Measurements from ENCODE around the gene UGGT1.
A peak's percentile ranks its signal among the peaks of the same experiment; 100 is the strongest.

The UGGT1 gene

GRCh38 chr2:128214866-128215460, 124.0 kb downstream of the UGGT1 start:
- Histone ChIP-seq H3K23ac (ENCODE audit: low read length) (no peak overlapping the region), H3K14ac (ENCODE audit: low read length) (no peak overlapping the region), H4K91ac (ENCODE audit: low read depth, low read length) (no peak overlapping the region), H4K12ac (ENCODE audit: low read depth, low read length) (no peak overlapping the region), H3K79me1 (ENCODE audit: low read length) (no peaks in the 10 kb centered on the region), H2BK120ac (ENCODE audit: insufficient read depth, low read length, poor library complexity) (no peak overlapping the region), H3K27ac (ENCODE audit: low read depth, low read length) (no peak overlapping the region), H3K18ac (ENCODE audit: low read length) (no peak overlapping the region), H3K4ac (ENCODE audit: low read depth, low read length) (no peak overlapping the region), H3K4me2 (ENCODE audit: low read length) (no peak overlapping the region), H3K79me2 (ENCODE audit: control insufficient read depth, insufficient read depth, low read length, poor library complexity) (no peaks in the 10 kb centered on the region), H3K27me3 (ENCODE audit: insufficient read depth, low read length) (no peaks in the 10 kb centered on the region), H3K4me1 (ENCODE audit: control insufficient read depth in 1 of 2, insufficient read depth in 2 of 2, low read length in 2 of 2) (no peaks in the 10 kb centered on the region), H4K8ac (ENCODE audit: low read depth, low read length) (no peak overlapping the region), H3K9me3 (ENCODE audit: insufficient read depth, low read depth, low read length) (peaks cover 6% of the 10 kb centered on the region), H3K36me3 (ENCODE audit: control insufficient read depth in 1 of 2, insufficient read depth in 2 of 2, low read length in 2 of 2) (no peaks in the 10 kb centered on the region), H3K9ac (ENCODE audit: low read length) (no peak overlapping the region), H2BK5ac (ENCODE audit: low read depth, low read length, poor library complexity) (no peak overlapping the region), H2AFZ (ENCODE audit: insufficient read depth, low read length, poor library complexity) (no peak overlapping the region), H3K4me3 (ENCODE audit: low read depth, low read length) (no peak overlapping the region), H2AK5ac (ENCODE audit: low read length) (no peak overlapping the region), H2BK12ac (ENCODE audit: low read length) (no peak overlapping the region)
- no CpG with 5 or more reads among the region's 14 CpGs for WGBS (ENCODE audit: extremely low coverage, insufficient coverage, insufficient read length)
- DNase-seq, result no peak

DNA sequence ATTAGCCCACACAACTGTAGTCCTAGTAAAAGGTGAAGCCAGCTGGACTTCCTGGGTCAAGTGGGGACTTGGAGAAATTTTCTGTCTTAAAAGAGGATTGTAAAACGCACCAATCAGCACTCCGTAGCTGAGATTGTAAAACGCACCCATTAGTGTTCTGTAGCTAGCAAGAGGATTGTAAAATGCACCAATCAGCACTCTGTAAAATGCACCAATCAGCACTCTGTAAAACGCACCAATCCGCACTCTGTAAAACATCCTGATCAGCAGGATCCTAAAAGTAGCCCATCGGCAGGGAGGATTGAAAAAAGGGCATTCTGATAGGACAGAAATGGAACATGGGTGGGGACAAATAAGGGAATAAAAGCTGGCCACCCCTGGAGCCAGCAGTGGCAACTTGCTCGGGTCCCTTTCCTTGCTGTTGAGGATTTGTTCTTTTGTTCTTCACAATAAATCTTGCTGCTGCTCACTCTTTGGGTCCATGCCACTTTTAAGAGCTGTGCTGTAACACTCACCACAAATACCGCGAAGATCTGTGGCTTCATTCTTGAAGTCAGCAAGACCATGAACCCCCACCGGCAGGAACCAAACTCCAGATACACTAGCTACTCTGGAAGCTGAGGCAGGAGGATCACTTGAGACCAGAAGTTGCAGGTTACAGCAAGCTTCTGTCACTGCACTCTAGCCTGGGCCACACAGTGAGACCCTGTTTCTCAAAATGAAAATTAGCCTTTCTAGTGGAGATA, 125.1 kb downstream of the UGGT1 start:
- Histone ChIP-seq H4K12ac (ENCODE audit: low read depth, low read length) (no peak overlapping the region), H3K9me3 (ENCODE audit: insufficient read depth, low read depth, low read length) (peaks cover 4% of the 10 kb centered on the region), H2BK12ac (ENCODE audit: low read length) (no peak overlapping the region), H3K4ac (ENCODE audit: low read depth, low read length) (no peak overlapping the region), H4K8ac (ENCODE audit: low read depth, low read length) (no peak overlapping the region), H3K27ac (ENCODE audit: low read depth, low read length) (no peak overlapping the region), H2AFZ (ENCODE audit: insufficient read depth, low read length, poor library complexity) (no peak overlapping the region), H2AK5ac (ENCODE audit: low read length) (no peak overlapping the region), H3K9ac (ENCODE audit: low read length) (no peak overlapping the region), H2BK120ac (ENCODE audit: insufficient read depth, low read length, poor library complexity) (no peak overlapping the region), H3K27me3 (ENCODE audit: insufficient read depth, low read length) (no peaks in the 10 kb centered on the region), H3K4me2 (ENCODE audit: low read length) (no peak overlapping the region), H3K4me1 (ENCODE audit: control insufficient read depth in 1 of 2, insufficient read depth in 2 of 2, low read length in 2 of 2) (no peaks in the 10 kb centered on the region), H3K79me2 (ENCODE audit: control insufficient read depth, insufficient read depth, low read length, poor library complexity) (no peaks in the 10 kb centered on the region), H3K4me3 (ENCODE audit: low read depth, low read length) (no peak overlapping the region), H3K36me3 (ENCODE audit: control insufficient read depth in 1 of 2, insufficient read depth in 2 of 2, low read length in 2 of 2) (no peaks in the 10 kb centered on the region), H2BK5ac (ENCODE audit: low read depth, low read length, poor library complexity) (no peak overlapping the region), H3K23ac (ENCODE audit: low read length) (no peak overlapping the region), H3K14ac (ENCODE audit: low read length) (no peak overlapping the region), H4K91ac (ENCODE audit: low read depth, low read length) (no peak overlapping the region), H3K18ac (ENCODE audit: low read length) (no peak overlapping the region), H3K79me1 (ENCODE audit: low read length) (no peaks in the 10 kb centered on the region)
- DNase-seq, result no peak
- no CpG with 5 or more reads among the region's 10 CpGs for WGBS (ENCODE audit: extremely low coverage, insufficient coverage, insufficient read length)

GRCh38 chr2:128217671-128218070, 126.7 kb downstream of the UGGT1 start:
- Histone ChIP-seq H3K4me2 (ENCODE audit: low read length) (no peak overlapping the region), H3K4me3 (ENCODE audit: low read depth, low read length) (no peak overlapping the region), H2AFZ (ENCODE audit: insufficient read depth, low read length, poor library complexity) (no peak overlapping the region), H4K91ac (ENCODE audit: low read depth, low read length) (no peak overlapping the region), H3K36me3 (ENCODE audit: control insufficient read depth in 1 of 2, insufficient read depth in 2 of 2, low read length in 2 of 2) (no peaks in the 10 kb centered on the region), H2BK5ac (ENCODE audit: low read depth, low read length, poor library complexity) (no peak overlapping the region), H4K8ac (ENCODE audit: low read depth, low read length) (no peak overlapping the region), H2AK5ac (ENCODE audit: low read length) (no peak overlapping the region), H3K27ac (ENCODE audit: low read depth, low read length) (no peak overlapping the region), H3K4ac (ENCODE audit: low read depth, low read length) (no peak overlapping the region), H2BK120ac (ENCODE audit: insufficient read depth, low read length, poor library complexity) (no peak overlapping the region), H3K79me1 (ENCODE audit: low read length) (no peaks in the 10 kb centered on the region), H2BK12ac (ENCODE audit: low read length) (no peak overlapping the region), H3K9me3 (ENCODE audit: insufficient read depth, low read depth, low read length) (no peaks in the 10 kb centered on the region), H3K9ac (ENCODE audit: low read length) (no peak overlapping the region), H3K14ac (ENCODE audit: low read length) (no peak overlapping the region), H3K79me2 (ENCODE audit: control insufficient read depth, insufficient read depth, low read length, poor library complexity) (no peaks in the 10 kb centered on the region), H4K12ac (ENCODE audit: low read depth, low read length) (no peak overlapping the region), H3K18ac (ENCODE audit: low read length) (no peak overlapping the region), H3K27me3 (ENCODE audit: insufficient read depth, low read length) (no peaks in the 10 kb centered on the region), H3K4me1 (ENCODE audit: control insufficient read depth in 1 of 2, insufficient read depth in 2 of 2, low read length in 2 of 2) (no peaks in the 10 kb centered on the region), H3K23ac (ENCODE audit: low read length) (no peak overlapping the region)
- WGBS (ENCODE audit: extremely low coverage, insufficient coverage, insufficient read length), result no CpG with 5 or more reads among the region's 4 CpGs
- no peak for DNase-seq

DNA sequence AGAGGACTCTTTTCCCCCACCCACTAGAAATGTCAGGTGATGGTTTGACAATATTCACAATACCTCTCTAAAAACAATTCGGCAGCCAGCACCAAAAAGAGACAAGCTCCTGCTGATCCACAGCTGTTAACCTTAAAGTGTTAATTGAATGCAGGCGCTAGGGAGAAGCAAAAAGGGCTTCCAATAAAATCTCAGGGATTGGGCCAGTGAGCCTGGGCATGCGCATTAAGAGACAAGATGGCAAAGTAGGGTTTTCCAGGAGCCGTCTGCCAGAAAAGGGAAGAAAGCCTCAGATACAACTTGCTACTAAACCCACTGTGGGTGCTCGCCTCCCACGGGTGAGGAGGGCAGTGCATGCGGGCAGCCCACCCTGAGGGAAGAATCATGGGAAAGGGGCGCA, 128.9 kb downstream of the UGGT1 start:
- peak in 1 of 2 donors; percentile 25 for DNase-seq
- Histone ChIP-seq H3K4me2 (ENCODE audit: low read length) (no peak overlapping the region), H3K79me2 (ENCODE audit: control insufficient read depth, insufficient read depth, low read length, poor library complexity) (no peaks in the 10 kb centered on the region), H2BK120ac (ENCODE audit: insufficient read depth, low read length, poor library complexity) (no peak overlapping the region), H4K12ac (ENCODE audit: low read depth, low read length) (no peak overlapping the region), H3K27ac (ENCODE audit: low read depth, low read length) (no peak overlapping the region), H3K4me3 (ENCODE audit: low read depth, low read length) (no peak overlapping the region), H3K79me1 (ENCODE audit: low read length) (no peaks in the 10 kb centered on the region), H3K9me3 (ENCODE audit: insufficient read depth, low read depth, low read length) (no peaks in the 10 kb centered on the region), H3K9ac (ENCODE audit: low read length) (no peak overlapping the region), H4K91ac (ENCODE audit: low read depth, low read length) (no peak overlapping the region), H3K14ac (ENCODE audit: low read length) (no peak overlapping the region), H3K36me3 (ENCODE audit: control insufficient read depth in 1 of 2, insufficient read depth in 2 of 2, low read length in 2 of 2) (no peaks in the 10 kb centered on the region), H3K18ac (ENCODE audit: low read length) (no peak overlapping the region), H2BK5ac (ENCODE audit: low read depth, low read length, poor library complexity) (no peak overlapping the region), H2AFZ (ENCODE audit: insufficient read depth, low read length, poor library complexity) (no peak overlapping the region), H3K4me1 (ENCODE audit: control insufficient read depth in 1 of 2, insufficient read depth in 2 of 2, low read length in 2 of 2) (no peaks in the 10 kb centered on the region), H2BK12ac (ENCODE audit: low read length) (no peak overlapping the region), H4K8ac (ENCODE audit: low read depth, low read length) (no peak overlapping the region), H2AK5ac (ENCODE audit: low read length) (no peak overlapping the region), H3K27me3 (ENCODE audit: insufficient read depth, low read length) (no peaks in the 10 kb centered on the region), H3K4ac (ENCODE audit: low read depth, low read length) (no peak overlapping the region), H3K23ac (ENCODE audit: low read length) (no peak overlapping the region)
- no CpG with 5 or more reads among the region's 8 CpGs for WGBS (ENCODE audit: extremely low coverage, insufficient coverage, insufficient read length)

Data from trophoblast cell (in vitro differentiated cells and primary cell).